Chondrocyte (in vitro differentiated cells): ENCODE data around the gene CACNA1G. TPM values are rescaled to one million over a fixed set of nuclear protein-coding genes. Genes with fewer than 3 reads are reported as not detected.

Experiments
- DNase-seq: peaks from one replicate; pipeline ENCODE4 v3.0.0; 2021; ENCODE audit warnings: mixed read lengths, low spot score
- H3K27ac Mint-ChIP-seq: one replicate; pipeline ENCODE4 v1.8.0; 2021; ENCODE audit warnings: mild to moderate bottlenecking, moderate library complexity, mixed read lengths; ENCODE audit not compliant: unreplicated experiment
- H3K27me3 Mint-ChIP-seq: 2 replicates; pipeline ENCODE4 v1.8.0; 2021; ENCODE audit warnings: low read depth, mixed read lengths
- H3K36me3 Mint-ChIP-seq: 2 replicates; pipeline ENCODE4 v1.8.0; 2021; ENCODE audit warnings: low read depth, mixed read lengths
- H3K4me1 Mint-ChIP-seq: 2 replicates; pipeline ENCODE4 v1.8.0; 2021; ENCODE audit warnings: low read depth, mild to moderate bottlenecking, mixed read lengths
- H3K4me3 Mint-ChIP-seq: one replicate; pipeline ENCODE4 v1.8.0; 2021; ENCODE audit warnings: mild to moderate bottlenecking, moderate library complexity, mixed read lengths; ENCODE audit not compliant: unreplicated experiment
- H3K9me3 Mint-ChIP-seq: 2 replicates; pipeline ENCODE4 v1.8.0; 2021; ENCODE audit warnings: low read depth, mixed read lengths
- total RNA-seq: library from RNA; stranded (reverse); gene quantifications from 3 replicates; pipeline ENCODE4 v1.2.1, GENCODE V29; 2021
- TF ChIP-seq, protein P1 (sequence below): fragments of 200-600 bp; sonication (generic); IDR thresholded peaks from 2 replicates; pipeline ENCODE4 v1.5.0; 2021; ENCODE audit warnings: antibody characterized with exemption, mild to moderate bottlenecking, moderate library complexity

The CACNA1G gene
- total RNA-seq, 1 donor from 2014 or later = 0.10 TPM

DNA sequence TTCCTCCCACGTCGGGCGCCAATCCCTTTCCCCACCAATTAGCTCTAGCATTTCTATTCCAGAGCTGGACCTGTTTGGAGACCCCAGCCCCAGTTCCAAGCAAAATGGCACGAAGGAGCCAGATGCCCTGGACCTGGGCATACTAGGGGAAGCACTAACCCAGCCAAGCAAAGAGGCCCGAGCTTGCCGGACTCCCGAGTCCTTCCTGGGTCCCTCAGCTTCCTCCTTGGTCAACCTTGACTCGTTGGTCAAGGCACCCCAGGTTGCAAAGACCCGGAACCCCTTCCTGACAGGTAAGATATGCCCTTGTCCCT lies 19.2 kb upstream of the CACNA1G start:
- peaks cover 2% of the 10 kb centered on the region for H3K27me3 Mint-ChIP-seq
- peak overlapping the region; percentile 79 for H3K4me3 Mint-ChIP-seq

DNA sequence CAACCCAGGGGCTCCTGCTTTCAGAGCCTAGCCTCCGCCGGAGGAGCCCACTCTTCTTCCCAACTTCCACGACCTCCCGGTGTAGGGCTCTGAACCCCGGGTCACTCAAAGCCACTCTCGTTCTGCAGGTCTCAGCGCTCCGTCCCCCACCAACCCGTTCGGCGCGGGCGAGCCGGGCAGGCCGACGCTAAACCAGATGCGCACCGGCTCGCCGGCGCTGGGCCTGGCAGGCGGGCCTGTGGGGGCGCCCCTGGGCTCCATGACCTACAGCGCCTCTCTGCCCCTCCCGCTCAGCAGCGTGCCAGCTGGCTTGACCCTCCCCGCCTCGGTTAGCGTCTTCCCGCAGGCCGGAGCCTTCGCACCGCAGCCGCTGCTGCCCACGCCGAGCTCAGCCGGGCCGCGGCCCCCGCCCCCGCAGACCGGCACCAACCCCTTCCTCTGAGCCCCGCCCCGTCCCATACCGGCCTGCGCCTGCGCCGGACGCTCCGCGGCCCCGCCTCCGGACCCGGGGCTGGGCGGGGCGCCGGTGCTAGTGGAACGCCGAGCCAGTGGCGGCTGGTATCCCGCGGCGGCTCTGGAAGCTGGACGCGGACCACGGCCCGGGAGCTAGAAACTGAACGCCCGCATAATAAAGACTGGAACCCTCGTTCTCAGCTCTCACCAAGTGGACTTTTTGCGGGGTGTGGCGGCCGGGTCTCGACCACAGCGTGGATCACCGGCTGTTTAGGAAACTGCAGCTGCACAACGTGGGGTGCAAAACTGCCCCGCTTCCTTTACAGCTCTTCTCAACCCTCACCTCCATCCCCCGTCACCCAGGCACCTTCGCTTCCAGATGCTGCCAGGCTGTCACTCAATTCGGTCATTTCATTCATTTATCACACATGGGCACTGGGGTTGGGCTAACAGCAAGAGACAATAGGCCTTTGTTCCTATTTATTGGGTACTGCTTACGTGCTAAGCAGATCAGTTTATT lies 18.5 kb upstream of the CACNA1G start:
- Mint-ChIP-seq H3K27me3 (peaks cover 2% of the 10 kb centered on the region), H3K36me3 (no peaks in the 10 kb centered on the region), H3K27ac (peak overlapping the region; percentile 28), H3K4me3 (peak overlapping the region; percentile 79), H3K4me1 (peaks cover 16% of the 10 kb centered on the region), H3K9me3 (no peaks in the 10 kb centered on the region)
- TF ChIP-seq, protein P1, sequence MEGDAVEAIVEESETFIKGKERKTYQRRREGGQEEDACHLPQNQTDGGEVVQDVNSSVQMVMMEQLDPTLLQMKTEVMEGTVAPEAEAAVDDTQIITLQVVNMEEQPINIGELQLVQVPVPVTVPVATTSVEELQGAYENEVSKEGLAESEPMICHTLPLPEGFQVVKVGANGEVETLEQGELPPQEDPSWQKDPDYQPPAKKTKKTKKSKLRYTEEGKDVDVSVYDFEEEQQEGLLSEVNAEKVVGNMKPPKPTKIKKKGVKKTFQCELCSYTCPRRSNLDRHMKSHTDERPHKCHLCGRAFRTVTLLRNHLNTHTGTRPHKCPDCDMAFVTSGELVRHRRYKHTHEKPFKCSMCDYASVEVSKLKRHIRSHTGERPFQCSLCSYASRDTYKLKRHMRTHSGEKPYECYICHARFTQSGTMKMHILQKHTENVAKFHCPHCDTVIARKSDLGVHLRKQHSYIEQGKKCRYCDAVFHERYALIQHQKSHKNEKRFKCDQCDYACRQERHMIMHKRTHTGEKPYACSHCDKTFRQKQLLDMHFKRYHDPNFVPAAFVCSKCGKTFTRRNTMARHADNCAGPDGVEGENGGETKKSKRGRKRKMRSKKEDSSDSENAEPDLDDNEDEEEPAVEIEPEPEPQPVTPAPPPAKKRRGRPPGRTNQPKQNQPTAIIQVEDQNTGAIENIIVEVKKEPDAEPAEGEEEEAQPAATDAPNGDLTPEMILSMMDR = peak; percentile 69
- DNase-seq = no peak

More for the DNA sequence above, 19.2 kb upstream of the CACNA1G start:
- Mint-ChIP-seq H3K4me1 (peaks cover 14% of the 10 kb centered on the region), H3K27ac (no peak overlapping the region), H3K9me3 (no peaks in the 10 kb centered on the region), H3K36me3 (no peaks in the 10 kb centered on the region)
- DNase-seq = no peak
- TF ChIP-seq, protein P1 = no peak

DNA sequence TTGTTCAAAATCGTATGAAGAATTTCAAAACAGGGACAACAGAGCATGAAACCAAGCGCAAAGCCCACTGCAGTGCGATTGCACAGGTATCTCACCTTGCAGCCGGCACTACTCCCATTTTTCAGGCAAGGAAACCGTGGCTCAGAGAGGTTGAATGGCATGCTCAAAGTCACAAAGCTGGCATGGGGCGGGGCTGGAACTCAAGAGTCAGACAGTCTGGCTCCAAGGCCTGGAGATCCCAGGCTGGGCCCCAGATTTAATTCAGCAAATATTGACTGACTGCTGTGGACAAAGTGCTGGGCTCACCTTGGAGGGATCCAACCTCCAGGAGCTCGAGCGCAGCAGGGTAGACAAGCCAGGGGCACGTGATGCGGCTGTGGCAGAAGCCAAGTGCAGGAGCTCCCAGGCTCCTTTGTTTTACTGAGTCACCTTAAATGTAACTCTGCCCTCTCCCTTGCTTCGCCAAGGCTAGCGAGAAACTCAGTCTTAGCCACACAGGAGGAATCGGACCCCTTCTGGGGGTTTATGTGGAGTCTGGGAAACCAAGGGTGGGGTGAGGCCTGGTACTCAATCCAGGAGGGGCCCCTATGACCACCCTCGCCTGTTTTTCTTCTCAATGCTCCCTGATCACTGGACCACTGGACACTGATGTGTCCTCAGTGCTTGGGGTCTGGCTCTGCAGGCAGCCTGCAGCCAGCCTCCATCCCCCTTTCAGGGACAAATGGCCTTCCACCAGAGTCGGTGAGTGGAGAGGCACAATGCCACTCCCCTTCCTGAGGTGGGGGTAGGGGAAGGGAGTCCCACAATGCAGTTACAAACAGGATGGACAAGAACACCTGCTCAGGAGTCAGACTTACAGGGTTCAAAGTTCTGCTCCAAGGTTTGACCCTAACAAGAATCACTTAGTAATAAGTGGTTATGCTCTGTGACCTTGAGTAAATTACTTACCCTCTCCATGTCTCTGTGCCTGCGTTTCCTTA lies 17.4 kb upstream of the CACNA1G start:
- TF ChIP-seq, protein P1 = no peak
- H3K9me3 Mint-ChIP-seq = no peaks in the 10 kb centered on the region
- DNase-seq = no peak
- no peaks in the 10 kb centered on the region for H3K36me3 Mint-ChIP-seq
- H3K4me3 Mint-ChIP-seq = peak overlapping the region; percentile 79
- peaks cover 2% of the 10 kb centered on the region for H3K27me3 Mint-ChIP-seq
- peaks cover 20% of the 10 kb centered on the region for H3K4me1 Mint-ChIP-seq
- peak overlapping the region; percentile 12 for H3K27ac Mint-ChIP-seq

DNA sequence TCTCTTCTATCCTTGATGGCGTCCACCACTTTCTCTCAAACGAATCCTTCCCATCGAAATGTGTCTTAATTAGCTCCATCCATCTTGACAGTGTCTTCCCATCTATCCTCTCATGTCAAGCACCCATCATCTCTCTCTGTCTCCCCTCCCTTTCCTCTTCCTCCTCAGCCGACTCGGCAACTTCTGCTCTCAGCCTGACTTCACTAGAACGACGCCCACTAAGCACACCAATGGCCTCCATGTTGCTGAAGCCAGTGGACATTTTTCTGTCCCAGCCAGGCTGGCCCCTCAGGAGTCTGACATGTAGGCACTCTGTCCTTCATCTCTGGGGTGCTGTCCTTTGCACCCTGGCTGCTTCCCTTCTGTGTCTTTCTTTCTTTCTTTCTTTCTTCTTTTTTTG lies 16.0 kb upstream of the CACNA1G start:
- Mint-ChIP-seq H3K27ac (no peak overlapping the region), H3K9me3 (no peaks in the 10 kb centered on the region), H3K4me3 (no peak overlapping the region), H3K27me3 (peaks cover 2% of the 10 kb centered on the region), H3K4me1 (peaks cover 20% of the 10 kb centered on the region), H3K36me3 (no peaks in the 10 kb centered on the region)
- no peak for DNase-seq
- TF ChIP-seq, protein P1 = no peak

DNA sequence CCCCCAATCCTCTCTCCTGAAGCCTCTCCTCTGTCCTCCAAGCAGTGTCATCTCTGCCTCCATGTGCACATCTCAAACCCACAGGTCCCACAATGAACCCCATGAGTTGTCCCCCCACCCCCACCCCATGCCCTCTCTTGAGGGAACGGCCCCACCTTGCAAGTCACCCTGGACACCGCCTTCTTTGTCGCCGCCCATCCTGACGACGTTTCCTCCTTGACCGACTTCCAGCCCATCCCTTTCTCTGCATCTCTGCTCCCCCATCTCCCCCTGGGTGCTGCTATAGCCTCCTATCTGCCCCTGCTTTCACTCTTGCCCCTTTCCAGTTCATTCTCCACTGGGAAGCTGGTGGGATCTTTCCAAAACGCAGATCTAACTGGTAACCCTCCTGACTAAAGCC lies 15.2 kb upstream of the CACNA1G start:
- Mint-ChIP-seq H3K27ac (no peak overlapping the region), H3K9me3 (no peaks in the 10 kb centered on the region), H3K4me1 (peaks cover 20% of the 10 kb centered on the region), H3K36me3 (peaks cover 3% of the 10 kb centered on the region), H3K27me3 (peaks cover 2% of the 10 kb centered on the region), H3K4me3 (no peak overlapping the region)
- TF ChIP-seq, protein P1 = no peak
- DNase-seq = no peak
